Measurements from ENCODE around the gene GMPPA.

Gene GMPPA

GRCh38 chr2:219522111-219523030, 23.7 kb downstream of the GMPPA start:
- DNase-seq, result peak; percentile 77

- no peak for DNase-seq
Measured at GRCh38 chr2:219523031-219523671, 24.5 kb downstream of the GMPPA start.

GRCh38 chr2:219524817-219525216, 26.1 kb downstream of the GMPPA start:
- DNase-seq, result no peak

GRCh38 chr2:219525533-219526232, 27.0 kb downstream of the GMPPA start:
- no peak for DNase-seq

- DNase-seq, result no peak
Measured at GRCh38 chr2:219526320-219527075, 27.8 kb downstream of the GMPPA start.

GRCh38 chr2:219527076-219527394, 28.3 kb downstream of the GMPPA start:
- no peak for DNase-seq

GRCh38 chr2:219527472-219527871, 28.8 kb downstream of the GMPPA start:
- no peak for DNase-seq

GRCh38 chr2:219530048-219530963, 31.6 kb downstream of the GMPPA start:
- DNase-seq, result peak; percentile 77

- DNase-seq, result no peak
Measured at GRCh38 chr2:219531639-219532377, 33.1 kb downstream of the GMPPA start.

GRCh38 chr2:219532378-219532649, 33.6 kb downstream of the GMPPA start:
- no peak for DNase-seq

- no peak for DNase-seq
Measured at GRCh38 chr2:219533930-219534661, 35.4 kb downstream of the GMPPA start.

GRCh38 chr2:219536425-219536824, 37.7 kb downstream of the GMPPA start:
- no peak for DNase-seq

- no peak for DNase-seq
Measured at GRCh38 chr2:219536967-219537366, 38.3 kb downstream of the GMPPA start.

- no peak for DNase-seq
Measured at GRCh38 chr2:219537657-219538488, 39.2 kb downstream of the GMPPA start.

- peak; percentile 35 for DNase-seq
Measured at GRCh38 chr2:219538504-219538951, 39.8 kb downstream of the GMPPA start.

GRCh38 chr2:219538956-219539788, 40.5 kb downstream of the GMPPA start:
- DNase-seq, result no peak

- no peak for DNase-seq
Measured at GRCh38 chr2:219539926-219540678, 41.4 kb downstream of the GMPPA start.
